Stimulated activated CD8-positive, alpha-beta memory T cell treated with anti-CD3 and anti-CD28 coated beads, Interleukin-4, amount 100 ng/mL, for 1 hour (primary cell): Measurements from ENCODE around the gene PTPN14.
"Not testable (repeated sequence)": the region's sequence is repeated elsewhere in the genome, so short reads cannot be mapped to it uniquely, and the experiment has no call there.

Experiments
- DNase-seq, 2 donors: peaks; one replicate each; pipeline ENCODE4 v3.0.0-alpha.2; 2020; ENCODE audit warnings: low read depth in 2 of 2, low spot score in 1 of 2

PTPN14 gene

DNA sequence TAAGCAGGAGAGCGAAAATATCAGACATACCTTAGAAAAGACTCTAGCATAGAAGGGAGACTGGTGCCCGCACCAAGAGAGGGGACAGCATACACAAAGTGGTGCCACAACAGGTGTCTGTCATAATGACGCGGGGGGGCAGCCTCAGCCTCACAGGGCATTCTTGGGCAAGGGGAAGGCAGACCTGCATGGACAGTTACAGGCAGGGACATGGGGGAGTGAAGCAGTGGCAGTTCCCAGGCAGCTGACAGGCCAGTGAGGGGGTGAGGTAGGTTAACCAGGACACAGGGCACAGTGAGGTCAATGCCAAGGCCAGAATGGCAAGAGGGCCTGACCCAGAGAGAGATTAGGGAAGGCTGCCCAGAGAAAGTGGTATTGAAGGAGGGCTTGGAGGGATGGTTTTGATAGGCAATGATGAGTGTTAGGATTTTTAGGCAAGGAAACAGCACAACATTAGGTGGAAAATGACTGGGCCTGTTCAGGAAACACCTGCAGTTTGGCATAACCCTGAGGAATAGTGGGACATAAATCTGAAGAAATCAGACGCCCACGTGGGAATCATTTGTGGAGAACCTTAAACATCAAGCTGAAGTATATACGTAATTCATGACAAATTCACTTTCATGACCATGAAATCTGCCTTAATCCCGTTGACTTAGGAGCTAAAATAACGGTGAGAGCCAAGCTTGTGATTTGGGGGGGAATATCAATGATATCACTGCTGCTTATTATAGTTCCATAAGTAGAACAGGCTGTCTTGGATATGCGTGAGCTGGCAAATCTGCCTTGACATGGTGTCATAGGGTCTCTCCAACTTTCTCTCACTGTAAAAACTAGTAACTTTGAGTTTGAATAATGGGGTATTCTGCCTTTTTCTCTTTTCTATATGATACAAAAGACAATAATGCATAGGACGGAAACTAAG, 8.9 kb downstream of the PTPN14 start:
- DNase-seq = no peak

DNA sequence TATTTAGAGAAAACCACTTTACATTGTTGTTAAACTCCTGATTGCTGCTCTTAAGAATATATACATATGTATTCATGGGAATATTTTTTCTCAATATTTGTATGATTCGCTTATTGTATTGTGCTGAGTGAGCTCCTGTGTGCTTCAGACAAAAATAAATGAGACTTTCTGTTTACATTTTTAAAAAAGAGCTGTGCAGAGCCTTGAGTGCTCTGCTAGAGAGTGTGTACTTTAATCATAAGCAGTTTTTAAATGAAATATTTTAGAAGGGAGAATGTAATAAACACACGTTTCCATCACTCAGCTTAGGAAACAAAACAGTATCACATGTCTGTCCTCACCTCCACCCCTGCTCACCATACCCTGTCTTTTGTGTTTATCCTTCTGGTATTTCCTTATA, 9.7 kb downstream of the PTPN14 start:
- no peak for DNase-seq

DNA sequence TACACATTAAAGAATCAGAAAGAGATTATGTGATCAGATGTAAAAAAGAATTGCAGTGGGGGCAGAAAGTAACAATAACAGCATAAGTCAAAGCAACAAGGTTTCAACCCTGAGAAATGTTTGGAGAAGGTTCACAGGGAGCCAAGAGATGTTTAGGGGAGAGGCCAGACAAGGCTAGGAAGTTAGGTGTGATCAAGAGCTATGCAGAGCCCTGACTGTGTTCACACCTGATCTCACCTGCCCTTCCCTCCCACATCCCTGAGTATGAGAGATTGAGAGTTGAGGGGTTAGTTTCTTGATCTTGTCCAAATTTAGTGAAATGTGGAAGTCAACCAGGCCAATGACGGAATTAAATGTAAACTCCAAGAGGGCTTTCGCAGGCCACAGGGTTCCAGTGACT, 10.2 kb downstream of the PTPN14 start:
- DNase-seq = no peak

DNA sequence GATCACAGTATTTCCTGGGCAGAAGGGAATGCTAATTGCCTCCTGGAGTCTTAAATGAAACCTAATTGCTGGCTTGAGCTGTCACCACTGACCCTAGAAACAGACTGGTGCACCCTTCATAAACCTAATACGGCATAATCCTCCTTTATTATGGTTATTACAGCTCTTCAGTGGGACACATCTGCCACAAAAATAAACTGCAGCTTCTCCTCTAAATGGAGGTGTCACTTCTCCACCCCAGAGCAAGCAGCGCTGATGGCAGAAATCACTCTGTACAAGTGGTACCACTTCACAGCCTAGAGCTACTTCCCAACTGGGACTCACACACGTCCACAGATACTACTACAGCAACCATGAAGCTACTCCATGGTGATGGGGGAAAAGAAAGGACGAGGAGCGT, 11.1 kb downstream of the PTPN14 start:
- DNase-seq = no peak

DNA sequence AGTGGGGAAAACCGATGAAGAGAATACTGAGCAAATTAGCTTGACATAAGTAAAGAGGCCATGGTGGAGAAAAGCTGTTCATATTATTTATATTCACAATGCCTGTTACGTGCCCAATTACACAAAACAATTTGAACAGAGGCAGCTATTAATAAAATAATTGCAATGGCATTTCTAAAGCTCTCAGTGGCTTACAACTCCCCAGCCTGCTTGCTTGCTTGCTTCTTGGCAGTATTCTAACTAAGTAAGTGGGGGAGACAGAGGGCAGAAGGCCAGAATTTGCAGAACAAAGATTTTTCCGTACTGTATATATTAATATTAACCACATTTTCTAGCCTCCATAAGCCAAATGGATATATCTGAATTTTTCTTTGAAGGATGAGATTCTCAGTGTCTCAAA, 12.9 kb downstream of the PTPN14 start:
- DNase-seq = no peak

DNA sequence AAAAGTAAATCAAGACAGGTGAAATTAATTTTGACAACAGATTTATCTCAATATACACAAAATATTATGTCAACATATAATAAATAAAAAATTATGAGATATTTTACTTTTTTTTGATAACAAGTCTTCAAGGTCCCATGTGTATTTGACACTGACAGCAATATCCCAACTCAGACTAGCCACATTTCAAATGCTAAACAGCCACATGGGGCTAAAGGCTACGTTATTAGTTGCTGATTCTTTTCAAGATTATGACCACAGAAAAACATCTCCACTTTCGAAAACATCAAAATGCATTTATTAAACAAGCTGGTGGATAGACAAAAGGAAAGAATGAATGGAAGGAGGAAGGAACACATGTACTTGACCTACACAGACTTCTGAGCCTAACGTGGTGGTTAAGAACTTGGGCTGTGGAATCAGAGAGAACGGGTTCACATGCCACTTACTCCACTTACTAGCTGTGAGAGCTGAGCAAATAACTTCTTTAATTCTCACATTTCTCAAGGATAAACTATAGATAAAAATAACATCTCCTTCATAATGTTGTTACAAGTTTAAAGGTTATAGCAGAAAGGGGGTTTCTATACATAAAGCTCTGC, 13.4 kb downstream of the PTPN14 start:
- no peak for DNase-seq

DNA sequence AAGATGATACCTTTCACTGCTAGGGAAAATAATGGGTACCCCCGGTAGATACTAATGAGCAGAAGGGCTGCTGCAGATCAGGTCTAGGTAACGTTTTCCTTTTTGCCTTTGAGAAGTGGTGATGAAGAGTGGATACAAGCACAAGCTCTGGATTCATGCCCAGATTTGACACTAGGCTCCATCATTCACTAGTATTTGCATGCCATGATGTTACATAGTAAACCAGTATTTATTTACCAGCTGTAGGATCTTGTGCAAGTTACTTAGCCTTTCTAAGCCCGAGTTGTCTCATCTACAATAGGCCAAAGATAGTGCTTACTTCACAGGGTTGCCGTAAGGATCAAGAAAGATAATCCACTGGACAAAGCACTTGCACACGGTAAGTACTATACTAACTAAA, 14.2 kb downstream of the PTPN14 start:
- DNase-seq = no peak

DNA sequence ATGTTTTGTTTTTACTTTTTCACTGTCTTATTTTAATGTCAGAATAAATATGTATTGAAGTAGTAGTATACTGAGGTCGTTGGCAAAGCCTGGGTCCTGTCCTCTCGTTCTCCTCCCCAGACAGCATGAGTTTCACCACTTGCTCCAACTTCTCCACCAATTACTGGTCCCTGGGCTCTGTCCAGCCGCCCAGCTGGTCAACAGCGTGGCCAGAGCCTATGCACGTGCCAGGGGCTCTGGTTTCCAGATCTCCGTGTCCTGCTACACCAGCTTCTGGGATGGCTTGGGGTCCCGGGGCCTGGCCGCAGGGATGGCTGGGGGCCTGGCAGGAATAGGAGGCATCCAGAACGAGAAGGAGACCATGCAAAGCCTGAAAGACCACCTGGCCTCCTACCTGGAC, 19.3 kb downstream of the PTPN14 start:
- DNase-seq = no peak

DNA sequence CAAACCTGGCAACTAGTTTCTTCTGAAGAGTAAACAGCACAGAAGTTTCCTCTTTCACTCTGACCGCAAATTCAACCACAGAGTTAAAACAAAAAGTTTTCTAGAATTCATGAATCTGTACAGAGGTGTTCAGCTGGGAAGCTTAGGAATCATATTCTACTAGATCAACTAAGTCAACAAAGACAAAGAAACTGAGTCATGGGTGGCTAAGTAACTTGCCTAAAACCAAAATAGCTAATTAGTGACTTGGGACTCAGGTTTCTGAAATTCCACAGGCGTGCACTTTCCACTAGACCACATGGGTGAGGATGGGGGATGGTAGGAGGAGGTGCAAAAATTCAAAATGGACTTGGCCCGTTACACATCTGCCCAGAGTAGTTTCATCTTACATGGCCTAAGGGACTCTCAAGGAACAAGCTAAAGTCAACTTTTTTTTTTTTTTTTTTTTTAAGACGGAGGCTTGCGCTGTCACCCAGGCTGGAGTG, 25.8 kb downstream of the PTPN14 start:
- no peak for DNase-seq

DNA sequence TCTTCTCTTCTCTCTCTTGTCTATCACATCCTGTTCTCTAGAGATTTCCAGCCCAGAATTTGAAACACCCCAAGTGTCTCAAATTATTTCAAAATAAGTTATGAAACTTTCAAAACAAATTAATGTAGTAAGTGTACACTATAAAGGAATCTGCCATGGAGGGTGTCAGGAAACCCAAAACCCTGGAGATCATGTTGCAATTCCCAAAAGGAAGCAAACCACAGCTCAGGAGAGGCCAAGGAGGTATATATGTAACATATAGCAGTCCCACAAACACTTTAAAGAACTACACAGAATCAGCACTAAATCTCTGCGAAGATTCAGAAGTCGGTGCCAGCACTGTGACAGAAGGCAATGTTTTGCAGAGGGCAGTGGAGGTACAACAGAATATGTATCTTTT, 26.6 kb downstream of the PTPN14 start:
- DNase-seq = no peak

DNA sequence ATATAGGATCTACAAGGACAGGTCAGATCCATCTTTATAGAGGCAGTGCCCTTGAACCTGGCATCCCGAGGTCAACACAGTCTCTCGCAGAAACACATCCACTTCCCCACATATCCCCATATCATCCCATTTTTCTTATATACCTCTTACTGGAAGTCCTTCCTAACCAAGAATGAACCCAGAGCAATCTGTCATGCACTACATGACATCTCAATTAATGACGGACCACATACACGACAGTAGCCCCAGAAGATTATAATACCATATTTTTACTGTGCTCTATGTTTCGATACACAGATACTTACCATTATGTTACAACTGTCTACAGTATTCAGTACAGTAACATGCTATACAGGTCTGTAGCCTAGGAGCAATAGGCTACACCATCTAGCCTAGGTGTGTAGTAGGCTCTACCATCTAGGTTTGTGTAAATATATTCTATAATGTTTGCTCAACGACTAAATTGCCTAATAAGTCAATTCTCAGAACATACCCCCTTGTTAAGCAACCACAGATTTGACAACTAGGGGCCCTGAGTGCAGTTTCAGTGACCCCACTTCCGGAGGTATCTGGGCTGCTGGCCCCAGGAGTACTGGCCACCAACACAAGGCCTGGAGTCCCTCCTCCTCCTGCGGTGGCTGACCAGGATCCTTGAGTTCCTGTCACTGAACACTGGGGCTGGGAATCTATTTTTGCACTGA, 28.1 kb downstream of the PTPN14 start:
- no peak for DNase-seq

DNA sequence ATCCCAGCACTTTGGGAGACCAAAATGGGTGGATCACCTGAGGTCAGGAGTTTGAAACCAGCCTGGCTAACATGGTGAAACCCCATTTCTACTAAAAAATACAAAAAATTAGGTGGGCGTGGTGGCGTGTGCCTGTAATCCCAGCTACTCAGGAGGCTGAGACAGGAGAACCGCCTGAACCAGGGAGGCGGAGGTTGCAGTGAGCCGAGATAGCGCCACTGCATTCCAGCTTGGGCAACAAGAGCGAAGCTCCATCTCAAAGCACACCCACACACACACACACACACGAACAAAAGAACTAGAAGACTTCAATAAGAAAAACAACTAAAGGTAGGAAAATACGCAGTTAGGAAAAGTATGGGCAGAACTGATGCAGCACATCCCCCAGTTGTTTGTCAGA, 29.9 kb downstream of the PTPN14 start:
- not testable (repeated sequence) for DNase-seq

DNA sequence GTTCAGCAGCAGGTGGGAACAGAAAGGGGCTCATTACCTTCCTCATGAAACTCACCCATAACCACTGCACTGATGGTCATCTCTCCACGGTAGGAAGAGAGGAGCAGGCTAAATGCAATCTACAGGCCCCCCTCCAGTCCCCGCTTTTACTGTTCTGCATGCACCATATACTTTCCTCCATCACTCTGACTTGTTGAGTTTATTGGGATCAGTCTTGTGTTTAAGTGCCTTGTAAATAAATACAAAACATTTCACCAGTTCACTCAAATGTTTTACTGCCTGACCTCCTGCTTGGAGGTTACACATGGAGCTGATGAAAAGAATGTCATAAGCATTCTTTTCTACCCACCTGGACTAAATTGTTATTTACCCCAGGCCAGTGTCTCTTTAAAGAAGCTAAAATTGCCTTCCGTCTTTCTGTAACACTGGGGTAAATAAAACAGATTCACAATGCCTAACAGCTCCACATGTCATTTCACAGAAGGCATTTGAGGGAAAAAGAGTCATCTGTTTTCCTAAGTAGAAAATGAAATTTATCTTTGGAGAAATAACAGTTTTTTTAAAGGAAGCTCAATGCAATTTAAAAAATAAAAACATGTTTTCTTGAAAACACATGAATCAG, 30.7 kb downstream of the PTPN14 start:
- DNase-seq = no peak

DNA sequence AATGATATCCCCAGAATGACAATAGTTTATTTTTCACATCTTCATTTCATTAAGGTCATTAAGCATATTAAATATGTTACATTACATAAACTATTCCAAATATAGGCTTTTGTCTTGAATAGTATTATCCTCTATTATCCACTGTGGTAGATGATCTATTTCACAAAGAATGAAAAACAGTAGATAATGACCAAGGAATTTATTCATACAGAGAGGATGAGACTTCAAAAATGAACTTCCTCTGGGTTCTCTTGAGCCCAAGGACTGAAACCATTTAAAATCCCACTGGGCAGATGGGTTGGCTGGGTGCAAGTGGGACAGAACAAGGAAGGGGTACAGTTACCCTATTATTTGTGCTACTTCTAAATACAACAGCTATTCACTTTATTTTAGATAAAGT, 33.0 kb downstream of the PTPN14 start:
- DNase-seq = no peak

DNA sequence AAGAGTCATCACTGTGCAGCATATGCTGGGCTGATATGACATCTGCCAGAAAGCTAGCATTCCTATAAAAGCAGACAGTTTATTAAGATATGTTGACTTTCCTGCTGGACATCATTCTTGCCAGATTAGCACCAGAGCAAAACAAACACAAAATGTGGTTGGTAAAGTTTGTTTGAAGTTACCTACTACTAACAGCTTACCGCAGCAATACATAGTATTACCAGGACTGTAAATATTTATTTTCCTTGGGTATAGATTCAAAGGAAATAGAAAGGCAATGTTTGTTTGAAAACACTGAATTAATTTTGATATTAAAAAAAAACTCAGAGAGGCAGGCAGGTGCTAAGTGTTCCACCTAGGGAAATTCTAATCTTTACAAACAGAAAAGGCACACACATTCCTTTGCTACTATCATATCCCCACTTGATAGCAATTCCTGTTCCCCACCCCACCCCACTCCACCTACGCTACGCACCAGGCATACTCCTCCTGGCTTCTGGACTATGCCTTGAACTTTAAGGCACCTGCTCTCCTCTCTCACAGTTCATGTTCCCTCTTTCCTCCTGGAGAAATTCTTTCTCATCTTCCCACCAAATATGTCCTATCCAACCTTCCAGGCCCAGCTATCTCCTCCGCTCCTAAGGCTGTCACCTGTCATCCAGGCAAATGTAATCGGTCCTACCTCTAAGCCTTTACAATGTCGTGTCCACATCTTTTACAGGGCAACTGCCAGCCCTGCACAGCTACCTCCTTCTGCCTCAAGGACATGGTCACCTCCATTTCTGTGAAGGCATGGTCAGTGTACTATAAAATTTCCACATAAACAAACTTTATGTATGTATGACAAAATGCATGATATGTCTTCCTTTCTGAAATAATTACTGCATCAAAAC, 34.7 kb downstream of the PTPN14 start:
- DNase-seq = no peak

DNA sequence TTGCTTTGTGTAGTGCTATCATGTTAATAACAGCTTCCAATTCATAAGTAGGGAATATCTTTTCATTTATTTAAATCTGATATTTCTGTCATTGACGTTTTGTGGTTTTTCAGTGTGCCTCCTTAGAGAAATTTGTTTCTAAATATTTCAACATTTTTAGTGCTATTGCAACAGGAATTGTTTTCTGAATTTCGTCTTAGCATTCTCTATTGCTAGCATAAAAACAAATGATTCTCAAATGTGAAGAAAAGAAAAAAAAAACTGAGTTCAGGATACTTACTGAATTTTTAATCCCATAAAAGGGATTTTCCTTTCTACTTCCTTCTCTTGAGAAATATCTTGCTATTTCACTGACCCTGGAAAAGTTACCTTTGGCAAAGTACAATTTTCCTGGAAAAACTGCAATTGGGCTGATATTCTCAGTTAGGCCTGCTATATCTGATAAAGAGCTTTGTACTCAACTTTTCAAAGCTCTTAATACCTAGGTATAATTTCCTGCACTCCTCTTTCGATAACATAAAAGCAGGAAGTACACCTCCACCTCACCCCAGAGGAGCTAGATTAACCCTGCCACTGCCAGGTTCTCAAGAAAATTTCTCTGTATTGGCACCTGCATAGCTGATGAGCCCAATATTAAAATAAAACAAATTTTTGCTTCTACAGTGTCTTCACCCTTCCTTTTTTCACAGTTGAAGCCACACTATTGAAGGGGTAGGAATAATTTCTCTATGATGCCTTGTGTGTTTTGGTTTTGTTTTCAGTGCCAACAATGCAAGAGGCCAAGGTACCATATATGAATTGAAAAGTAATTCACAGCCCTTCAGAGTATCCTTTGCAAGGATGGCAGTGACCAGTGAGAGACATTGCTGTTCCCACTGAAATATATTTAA, 35.6 kb downstream of the PTPN14 start:
- no peak for DNase-seq

DNA sequence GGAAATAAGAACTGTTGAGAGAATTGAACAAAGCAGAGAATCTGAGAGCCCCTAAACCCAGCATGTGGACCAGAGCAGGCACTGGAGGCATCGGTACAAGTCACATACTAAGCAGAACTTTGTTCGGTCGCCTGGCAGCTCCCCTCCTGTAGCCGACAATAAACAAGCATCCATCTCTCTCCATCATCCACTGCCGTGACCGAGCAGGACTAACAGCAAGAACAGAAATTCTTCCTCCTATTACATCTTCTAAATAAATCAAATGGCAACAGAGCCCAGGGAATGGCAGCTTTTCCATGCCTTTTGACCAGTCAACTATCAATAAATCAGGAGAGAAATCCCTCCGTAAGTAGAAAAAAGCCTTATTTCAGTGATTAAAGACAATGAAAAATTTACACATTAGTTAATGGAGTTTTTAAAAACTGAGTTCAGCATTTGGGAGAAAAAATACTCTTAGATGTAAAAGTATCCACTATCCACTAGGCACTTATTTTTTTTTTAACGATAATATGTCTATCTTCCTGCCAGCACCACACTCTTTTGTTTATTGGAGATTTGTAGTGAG, 36.5 kb downstream of the PTPN14 start:
- no peak for DNase-seq

DNA sequence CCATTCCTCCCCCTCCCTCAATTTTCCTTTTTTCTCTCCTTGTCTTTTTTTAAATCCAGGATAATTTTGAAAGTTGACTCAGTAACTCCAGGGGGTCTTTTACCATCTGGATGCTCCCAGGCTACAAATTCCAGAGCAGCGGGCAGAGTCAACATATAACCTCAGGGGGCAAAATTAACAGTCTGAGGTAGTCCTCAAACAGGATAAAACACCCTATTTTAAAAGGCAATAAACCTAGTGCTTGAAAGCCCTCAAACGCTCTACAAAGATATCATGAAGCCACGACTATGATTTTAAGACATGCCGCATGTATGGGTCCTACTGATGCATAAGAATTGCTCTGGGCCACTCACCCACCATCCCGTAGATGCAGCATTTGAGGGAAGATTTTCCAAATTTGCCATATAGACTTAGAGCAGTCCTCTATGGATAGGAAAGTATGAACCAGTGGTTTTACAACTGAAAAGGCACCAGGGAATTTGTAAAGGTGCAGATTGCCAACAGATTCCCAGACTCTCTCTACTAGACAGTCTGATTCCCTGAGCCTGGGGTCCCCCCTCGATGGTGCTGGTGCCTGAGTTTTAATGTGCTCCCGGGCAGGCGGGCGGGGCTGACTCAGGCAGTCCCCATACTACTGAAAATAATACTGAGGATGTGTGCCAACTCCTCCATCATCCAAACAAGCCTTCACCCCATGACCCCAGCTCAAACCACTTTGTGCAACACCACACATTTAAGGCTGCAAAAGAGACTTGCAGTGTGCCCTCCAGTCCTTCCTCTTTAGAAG, 37.2 kb downstream of the PTPN14 start:
- no peak for DNase-seq
